CD14-positive monocyte (primary cell): ENCODE results near the gene GOSR1. TPM values are rescaled to one million over a fixed set of nuclear protein-coding genes. Genes with fewer than 3 reads are reported as not detected.
A peak's percentile ranks its signal among the peaks of the same experiment; 100 is the strongest.

ENCODE experiments used
- DNase-seq, 3 donors: peaks; one replicate each; pipeline ENCODE4 v3.0.0-alpha.2; 2011 to 2022
- H2AFZ ChIP-seq: 2 replicates; pipeline ENCODE4 v1.6.0; 2012; ENCODE audit warnings: mild to moderate bottlenecking, low read depth, low read length, inconsistent platforms; ENCODE audit not compliant: insufficient read depth, poor library complexity, severe bottlenecking
- H3K27ac ChIP-seq, 2 donors: 1 replicate in 1 of 2; 2 replicates in 1 of 2; pipeline ENCODE4 v1.5.1; 2012 to 2013; ENCODE audit warnings: low read length in 2 of 2, control low read depth in 1 of 2, inconsistent platforms in 1 of 2, low read depth in 1 of 2, mild to moderate bottlenecking in 1 of 2
- H3K27me3 ChIP-seq, 2 donors: one replicate each; pipeline versions ENCODE4 v1.6.0 to v1.6.1; 2011 to 2013; ENCODE audit warnings: low read length in 2 of 2; ENCODE audit not compliant: control insufficient read depth in 2 of 2, insufficient read depth in 2 of 2
- H3K36me3 ChIP-seq, 2 donors: replicated peaks in 1 of 2; 1 replicate in 1 of 2; 2 replicates in 1 of 2; pipeline versions ENCODE4 v1.5.1 to v1.6.1; 2012 to 2013; ENCODE audit warnings: low read length in 2 of 2, control low read depth in 1 of 2, inconsistent platforms in 1 of 2, mild to moderate bottlenecking in 1 of 2; ENCODE audit not compliant: insufficient read depth in 2 of 2, control insufficient read depth in 1 of 2
- H3K4me1 ChIP-seq, 2 donors: 1 replicate in 1 of 2; 2 replicates in 1 of 2; pipeline versions ENCODE4 v1.5.1 to v1.6.1; 2012 to 2013; ENCODE audit warnings: low read length in 2 of 2, control low read depth in 1 of 2, inconsistent platforms in 1 of 2, mild to moderate bottlenecking in 1 of 2, moderate library complexity in 1 of 2; ENCODE audit not compliant: insufficient read depth in 2 of 2, control insufficient read depth in 1 of 2
- H3K4me2 ChIP-seq: replicated peaks from 2 replicates; pipeline ENCODE3; 2012; ENCODE audit warnings: low read length, moderate library complexity, mild to moderate bottlenecking; ENCODE audit not compliant: poor library complexity, severe bottlenecking; ENCODE audit errors: extremely low read depth
- H3K4me3 ChIP-seq, 3 experiments: fragments of 200-600 bp in 1 of 3; sonication (generic) in 1 of 3; replicated peaks in 1 of 3; 1 replicate in 2 of 3; 2 replicates in 1 of 3; pipeline ENCODE4 v1.5.1; 2011 to 2013; ENCODE audit warnings: low read length in 3 of 3, mild to moderate bottlenecking in 3 of 3, control low read depth in 2 of 3, low read depth in 2 of 3, inconsistent platforms in 1 of 3, moderate library complexity in 1 of 3
- H3K79me2 ChIP-seq: 2 replicates; pipeline ENCODE4 v1.6.0; 2012; ENCODE audit warnings: mild to moderate bottlenecking, control low read depth, inconsistent platforms, low read length, moderate library complexity; ENCODE audit not compliant: insufficient read depth
- H3K9ac ChIP-seq: 2 replicates; pipeline ENCODE4 v1.6.0; 2017; ENCODE audit warnings: low read length, mild to moderate bottlenecking; ENCODE audit not compliant: insufficient read depth, poor library complexity, severe bottlenecking
- H3K9me3 ChIP-seq, 2 donors: replicated peaks in 1 of 2; 1 replicate in 1 of 2; 2 replicates in 1 of 2; pipeline versions ENCODE4 v1.5.1 to v1.6.1; 2012 to 2013; ENCODE audit warnings: low read length in 2 of 2, control low read depth in 1 of 2; ENCODE audit not compliant: control insufficient read depth in 1 of 2, insufficient read depth in 1 of 2
- H4K20me1 ChIP-seq: 2 replicates; pipeline ENCODE4 v1.6.0; 2012; ENCODE audit warnings: mild to moderate bottlenecking, low read length, control low read depth, moderate library complexity; ENCODE audit not compliant: insufficient read depth
- H3K27ac Mint-ChIP-seq, 7 donors: one replicate each; pipeline ENCODE4 v1.8.0; 2020; ENCODE audit warnings: mild to moderate bottlenecking in 7 of 7, mixed read lengths in 7 of 7, moderate library complexity in 6 of 7, inconsistent platforms in 2 of 7
- H3K27me3 Mint-ChIP-seq, 3 donors: one replicate each; pipeline ENCODE4 v1.8.0; 2021 to 2022; ENCODE audit warnings: low read depth in 3 of 3, mild to moderate bottlenecking in 3 of 3, mixed read lengths in 3 of 3, moderate library complexity in 3 of 3, inconsistent platforms in 1 of 3
- H3K36me3 Mint-ChIP-seq, 2 donors: one replicate each; pipeline ENCODE4 v1.8.0; 2020; ENCODE audit warnings: mixed read lengths in 2 of 2, inconsistent platforms in 1 of 2, mild to moderate bottlenecking in 1 of 2
- H3K4me1 Mint-ChIP-seq: one replicate; pipeline ENCODE4 v1.8.0; 2020; ENCODE audit warnings: mild to moderate bottlenecking, mixed read lengths
- H3K4me3 Mint-ChIP-seq, 2 donors: one replicate each; pipeline ENCODE4 v1.8.0; 2020; ENCODE audit warnings: mild to moderate bottlenecking in 2 of 2, mixed read lengths in 2 of 2, moderate library complexity in 1 of 2
- H3K9me3 Mint-ChIP-seq, 7 donors: one replicate each; pipeline ENCODE4 v1.8.0; 2020 to 2022; ENCODE audit warnings: mixed read lengths in 7 of 7, mild to moderate bottlenecking in 6 of 7, moderate library complexity in 6 of 7, inconsistent platforms in 2 of 7
- CTCF ChIP-seq: fragments of 200-600 bp; IDR thresholded peaks from one replicate; pipeline ENCODE4 v1.8.0; 2022; ENCODE audit warnings: antibody characterized with exemption, mild to moderate bottlenecking
- WGBS: methylation state at CpG from one replicate; pipeline ENCODE4 v1.1.5; 2013; ENCODE audit warnings: missing lambda C conversion rate; ENCODE audit not compliant: insufficient coverage; 5-methylcytosine and 5-hydroxymethylcytosine counted together
- intact Hi-C, 2 donors: fragments of 100-400 bp; cut with micrococcal nuclease; formaldehyde crosslinking; loops; one replicate each; pipeline versions ENCODE4 v1.15.0 to v1.15.1; 2023
- polyA plus RNA-seq, 3 donors: library from polyadenylated mRNA; depleted of rRNA in 1 of 3; unstranded in 2 of 3; stranded (reverse) in 1 of 3; fragments of 300-500 nt in 2 of 3; fragments of >200 nt in 1 of 3; fragmentation: Illumina TruSeq in 2 of 3; gene quantifications; 1 replicate in 2 of 3; 2 replicates in 1 of 3; pipeline ENCODE4 v1.2.3, GENCODE V29; 2012 to 2021

Gene GOSR1
- polyA plus RNA-seq, 3 donors: 12.6 to 35.7 (median 20.9) TPM

GRCh38 chr17:30576326-30576861, 99.2 kb downstream of the GOSR1 start:
- Mint-ChIP-seq H3K27me3 (peaks cover 0 to 3% (median 3%) of the 10 kb centered on the region in 3 donors), H3K9me3 (peaks cover 0 to 2% (median 0%) of the 10 kb centered on the region in 7 donors), H3K36me3 (no peaks in the 10 kb centered on the region), H3K4me1 (no peaks in the 10 kb centered on the region), H3K27ac (no peak overlapping the region), H3K4me3 (no peak overlapping the region)
- peak in 1 of 3 donors; percentile 14 for DNase-seq
- no peak overlapping the region for H3K9ac ChIP-seq
- TF ChIP-seq CTCF: no peak
- 94% methylated on average over 23 of the region's 30 CpGs for WGBS
- no peak overlapping the region for H3K4me3 ChIP-seq
- H3K9me3 ChIP-seq: no peaks in the 10 kb centered on the region
- H3K79me2 ChIP-seq: no peaks in the 10 kb centered on the region
- no peaks in the 10 kb centered on the region for H3K27me3 ChIP-seq
- no peak overlapping the region for H3K27ac ChIP-seq
- no peaks in the 10 kb centered on the region for H3K4me1 ChIP-seq
- intact Hi-C loops: no loop called here
- H2AFZ ChIP-seq: no peak overlapping the region
- no peak overlapping the region for H3K4me2 ChIP-seq
- no peaks in the 10 kb centered on the region for H3K36me3 ChIP-seq
- H4K20me1 ChIP-seq: no peaks in the 10 kb centered on the region

Other genes with a start within 250 kb of the GOSR1 start
- gene SLC6A4, start 241.7 kb upstream of the GOSR1 start, polyA plus RNA-seq: not detected
- gene BLMH, start 185.5 kb upstream of the GOSR1 start, polyA plus RNA-seq: 10 to 100 TPM in 2 of 3 donors, 1 to 10 TPM in 1; 6.6 to 10.8 (median 10.4) TPM
- not detected for gene TMIGD1, start 143.4 kb upstream of the GOSR1 start, polyA plus RNA-seq
- gene CPD, start 98.5 kb upstream of the GOSR1 start, polyA plus RNA-seq: 10 to 100 TPM in 2 of 3 donors, 1 to 10 TPM in 1; 9.2 to 47.0 (median 32.2) TPM